ENCODE data around the gene ARHGAP27.

- TF ChIP-seq CTCF (IDR thresholded peaks at IDR 0.05) (no peak), EZH2 (IDR thresholded peaks at IDR 0.05) (no peak)
These were observed 75.2 kb downstream of the ARHGAP27 start for GRCh38 chr17:45357364-45357997.
